Activated gamma-delta T cell treated with Interleukin-2 at 50 U/mL for 16 hours (primary cell): ENCODE results near the gene FOXP3.

Source experiments
- DNase-seq: peaks from one replicate; pipeline ENCODE4 v3.0.0-alpha.2; 2020

The FOXP3 gene

DNA sequence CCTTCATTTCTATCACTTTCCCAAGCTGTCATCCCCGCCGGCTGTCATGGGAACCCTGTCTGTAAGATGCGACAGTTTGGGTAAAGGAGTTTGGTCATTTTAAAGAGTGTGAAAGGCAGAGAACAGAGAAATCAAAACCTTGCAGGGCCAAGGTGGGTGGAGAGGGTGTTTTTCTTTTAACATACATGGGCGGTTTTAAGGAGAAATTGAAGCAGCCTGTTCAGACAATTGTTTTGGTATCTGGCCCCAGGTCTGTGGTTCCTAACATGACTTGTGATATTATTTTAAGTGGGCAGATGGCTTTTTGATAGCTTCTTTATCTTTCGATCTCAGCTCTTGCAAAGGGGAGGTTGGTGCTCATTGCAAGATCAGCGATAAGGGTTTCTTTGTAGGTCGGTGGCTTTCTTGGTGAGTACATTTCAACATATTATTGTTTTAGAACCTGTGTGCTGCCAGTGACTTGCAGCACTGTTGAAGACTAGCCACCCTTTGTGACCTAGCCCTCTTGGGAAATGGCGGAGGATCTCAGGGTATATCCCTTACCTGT, 8.7 kb upstream of the FOXP3 start:
- DNase-seq, result peak; percentile 23

DNA sequence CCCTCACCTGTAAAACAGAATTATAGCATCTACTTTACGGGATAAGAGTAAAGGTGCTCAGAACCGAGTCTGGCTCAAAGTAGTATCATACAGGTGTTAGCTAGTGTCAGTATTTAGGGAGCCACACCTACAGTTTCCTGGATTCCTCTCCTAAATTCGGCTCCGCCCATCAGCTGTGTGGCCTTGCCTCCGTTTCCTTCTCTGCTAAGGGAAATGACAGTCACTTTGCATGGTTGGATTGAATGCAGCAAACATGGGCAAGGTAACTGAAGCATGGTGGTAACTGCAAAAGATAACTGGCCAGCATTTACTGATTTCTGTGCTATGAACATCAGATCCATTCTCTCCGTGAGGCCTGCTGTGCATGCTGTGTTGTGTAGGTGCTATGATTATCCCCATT, 7.9 kb upstream of the FOXP3 start:
- DNase-seq, result no peak

DNA sequence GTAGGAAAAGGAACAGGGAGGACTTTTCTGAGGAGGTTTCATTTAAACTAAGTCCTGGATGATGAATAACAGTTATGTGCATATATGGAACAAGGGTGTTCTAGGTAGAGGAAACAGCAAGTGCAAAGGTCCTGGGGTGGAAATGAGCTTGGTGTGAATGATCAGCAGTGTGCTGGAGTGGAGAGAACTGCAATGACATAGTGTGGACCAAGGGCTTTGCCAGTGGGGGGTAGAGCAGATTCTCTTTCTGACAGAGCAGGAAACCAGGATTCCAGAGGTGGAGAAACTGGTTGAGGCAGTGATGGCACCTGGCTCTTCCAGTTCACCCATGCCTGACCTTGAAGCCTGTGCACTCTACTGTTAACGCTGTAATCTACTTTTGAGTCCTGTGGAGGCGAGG, 6.8 kb upstream of the FOXP3 start:
- DNase-seq, result no peak

DNA sequence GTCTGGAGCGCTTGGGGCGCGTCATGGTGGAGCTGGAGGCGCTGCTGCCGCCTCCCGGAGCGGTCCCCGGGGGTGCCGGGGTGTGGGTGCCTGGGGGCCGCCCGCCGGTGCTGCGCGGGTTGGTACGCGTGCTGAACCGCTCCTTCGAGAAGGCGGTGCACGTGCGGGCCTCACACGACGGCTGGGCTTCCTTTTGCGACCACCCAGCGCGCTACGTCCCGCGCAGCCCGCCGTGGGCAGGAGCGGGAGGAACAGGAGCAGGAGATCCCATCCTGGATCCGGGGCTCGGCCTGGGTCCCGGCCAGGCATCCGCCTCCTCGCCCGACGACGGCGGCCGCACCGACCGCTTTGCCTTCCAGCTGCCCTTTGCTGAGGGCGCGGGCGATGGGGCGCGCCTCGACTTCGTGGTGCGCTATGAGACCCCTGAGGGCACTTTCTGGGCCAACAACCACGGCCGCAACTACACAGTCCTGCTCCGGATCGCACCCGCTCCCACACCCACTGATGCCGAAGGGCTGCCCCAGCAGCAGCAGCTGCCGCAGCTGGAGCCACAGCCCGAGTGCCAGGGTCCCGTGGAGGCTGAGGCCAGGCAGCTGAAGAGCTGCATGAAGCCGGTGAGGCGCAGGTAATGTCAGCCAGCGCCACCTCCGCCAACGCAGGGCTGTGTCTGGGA, 5.9 kb upstream of the FOXP3 start:
- no peak for DNase-seq

DNA sequence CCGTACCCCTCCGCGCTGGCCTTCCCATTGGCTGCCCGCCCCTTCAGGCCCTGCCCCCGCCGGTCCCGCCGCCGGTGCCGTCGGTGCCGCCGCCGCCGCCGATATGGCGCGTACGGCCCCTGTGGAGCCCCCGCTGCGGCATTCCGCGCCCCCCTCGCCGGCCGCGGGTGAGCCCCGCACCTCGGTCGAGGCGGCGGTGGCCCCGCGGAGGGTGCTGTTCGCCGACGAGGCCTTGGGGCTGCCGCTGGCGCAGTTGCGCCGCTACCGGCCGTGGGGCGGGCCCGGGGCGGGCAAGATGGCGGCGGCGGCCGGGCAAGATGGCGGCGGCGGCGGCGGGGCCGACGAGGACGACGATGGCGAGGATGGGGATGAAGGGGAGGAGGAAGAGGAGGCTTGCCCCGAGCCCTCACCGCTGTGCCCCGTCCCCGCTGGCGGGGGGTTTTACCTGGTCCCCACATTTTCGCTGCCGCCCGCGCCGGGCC, 5.3 kb upstream of the FOXP3 start, which contains the start of gene PPP1R3F:
Gene PPP1R3F, plus strand, starts transcription at position 27 of the 482 bp plus-strand sequence. Its CDS starts 77 bp downstream, at position 104.
- DNase-seq, result no peak

DNA sequence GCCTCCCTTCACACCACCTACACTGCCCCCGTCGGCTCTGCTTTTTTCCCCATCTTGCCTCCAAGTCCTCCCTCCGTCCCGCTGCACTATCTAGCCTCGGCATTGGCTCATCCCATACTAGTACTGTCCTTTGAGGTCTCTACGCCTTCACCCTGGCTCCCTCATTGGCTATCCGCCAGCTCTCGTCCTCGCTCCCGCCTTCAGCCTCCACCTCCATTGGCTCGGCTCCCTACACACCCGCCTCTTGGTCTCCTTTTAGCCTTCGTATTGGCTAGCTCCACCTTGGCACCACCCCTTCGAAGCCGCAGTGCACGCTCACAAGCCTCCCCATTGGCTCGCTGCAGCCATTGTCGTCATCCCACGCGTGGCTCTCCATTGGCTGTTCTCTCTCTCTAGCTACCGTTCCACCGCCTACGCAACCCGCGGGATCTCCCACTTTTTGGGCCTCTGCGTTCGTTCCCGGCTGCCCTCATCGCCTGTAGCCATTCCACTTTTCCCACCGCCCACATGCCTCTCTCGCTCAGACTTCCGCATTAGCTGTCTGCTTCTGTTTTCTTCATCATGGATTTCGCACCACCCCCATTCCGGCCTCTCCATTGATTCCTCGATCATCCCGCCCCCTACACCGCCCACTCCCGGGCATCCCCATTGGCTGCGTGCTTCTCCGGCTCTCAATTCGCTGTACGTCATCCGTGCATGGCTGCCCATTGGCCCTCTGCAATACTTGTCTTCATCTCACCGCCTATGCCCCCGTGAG, 4.7 kb upstream of the FOXP3 start:
- peak; percentile 92 for DNase-seq

DNA sequence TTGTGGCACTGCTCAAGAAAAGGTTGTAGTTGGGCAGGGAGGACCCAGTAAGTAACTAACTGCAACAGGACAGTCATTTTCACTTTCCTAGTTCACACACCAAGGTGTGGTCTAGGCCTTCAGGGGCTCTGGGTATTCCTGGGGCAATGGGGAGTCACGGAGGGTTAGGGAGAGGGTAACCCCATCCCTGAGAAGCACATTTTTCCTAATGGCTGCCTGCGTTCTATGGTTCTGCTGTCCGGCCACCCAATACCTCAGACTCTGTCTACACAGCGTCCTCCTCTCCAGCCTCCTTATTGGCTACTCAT, 4.1 kb upstream of the FOXP3 start:
- no peak for DNase-seq

DNA sequence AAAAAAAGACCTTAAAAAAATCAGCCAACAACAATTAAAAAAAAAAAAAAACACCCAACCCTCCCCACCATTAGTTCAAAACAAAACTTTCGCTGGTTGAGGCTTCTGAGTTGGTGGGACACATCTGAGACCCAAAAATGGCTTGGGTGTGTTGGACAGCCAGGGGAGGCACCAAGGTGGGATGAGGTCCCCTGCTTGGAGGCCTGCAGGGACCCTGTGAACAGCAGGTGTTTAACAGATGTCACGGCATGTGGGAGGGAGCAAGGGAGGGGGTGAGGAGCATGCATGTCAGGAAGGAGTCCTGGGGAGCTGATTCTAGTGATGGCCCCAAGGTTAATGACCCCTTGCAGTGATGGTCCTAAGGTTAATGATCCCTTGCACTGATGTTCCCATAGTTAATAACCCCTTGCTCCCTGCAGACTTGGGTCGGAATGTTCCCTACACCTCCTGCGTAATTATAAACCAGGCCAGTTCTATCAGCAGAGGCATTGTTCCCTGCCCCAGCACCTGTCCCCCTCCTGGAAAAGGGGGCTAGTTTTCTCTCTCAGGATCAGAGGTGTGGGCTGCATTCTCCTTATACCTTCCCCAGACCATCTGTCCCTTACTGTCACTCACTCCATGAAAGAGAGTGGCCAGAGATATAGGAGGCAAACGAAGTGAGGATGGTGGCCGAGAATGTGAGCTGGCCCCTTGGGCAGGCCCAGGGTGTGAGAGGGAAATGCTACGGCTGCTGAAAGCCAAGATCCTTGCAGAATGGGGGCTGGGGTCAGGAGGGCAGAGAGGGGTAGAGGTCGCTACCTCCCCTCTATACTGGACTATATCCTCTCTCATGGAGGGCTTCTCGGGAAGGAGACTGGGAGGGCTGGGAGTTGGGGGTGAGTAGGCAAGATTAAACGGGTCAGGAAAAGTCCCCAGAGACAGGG, 2.3 kb upstream of the FOXP3 start:
- no peak for DNase-seq

DNA sequence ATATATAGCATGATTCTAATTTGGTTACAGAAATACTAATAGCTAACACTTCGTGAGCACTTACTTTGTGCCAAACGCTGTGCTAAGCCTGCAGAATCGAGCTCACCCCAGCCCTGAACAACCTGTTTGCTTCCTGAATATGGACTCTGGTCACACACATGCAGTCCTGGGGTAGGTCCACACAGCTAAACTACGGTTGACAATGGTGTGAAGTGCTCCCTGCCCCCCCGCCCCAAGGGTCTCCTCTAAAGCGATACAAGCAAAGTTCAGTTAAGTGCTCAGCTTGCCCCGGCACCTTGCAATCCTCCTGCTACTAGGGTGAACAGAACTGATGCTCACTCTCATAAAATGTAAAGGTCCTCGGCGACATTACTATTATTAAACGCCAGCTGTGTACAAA, 879 bp downstream of the FOXP3 start:
- no peak for DNase-seq

DNA sequence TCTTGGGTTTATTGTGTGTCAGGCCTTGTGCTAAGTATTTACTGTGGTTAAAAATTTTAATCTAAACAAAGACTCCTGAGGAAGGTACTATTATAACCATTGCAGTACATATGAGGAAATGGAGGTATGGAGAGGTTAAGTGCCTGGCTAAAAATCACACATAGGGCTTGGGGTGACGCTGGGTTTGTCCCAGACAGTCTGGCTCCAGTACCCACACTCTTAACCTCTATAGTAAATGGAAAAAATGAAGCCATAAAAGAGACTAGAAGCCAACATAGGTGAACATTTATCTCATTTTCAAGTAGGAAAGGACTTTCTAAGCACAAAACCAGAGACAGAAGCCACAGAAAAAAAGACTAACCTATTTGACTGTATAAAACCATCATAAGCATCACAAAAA, 1.9 kb downstream of the FOXP3 start:
- DNase-seq, result no peak

DNA sequence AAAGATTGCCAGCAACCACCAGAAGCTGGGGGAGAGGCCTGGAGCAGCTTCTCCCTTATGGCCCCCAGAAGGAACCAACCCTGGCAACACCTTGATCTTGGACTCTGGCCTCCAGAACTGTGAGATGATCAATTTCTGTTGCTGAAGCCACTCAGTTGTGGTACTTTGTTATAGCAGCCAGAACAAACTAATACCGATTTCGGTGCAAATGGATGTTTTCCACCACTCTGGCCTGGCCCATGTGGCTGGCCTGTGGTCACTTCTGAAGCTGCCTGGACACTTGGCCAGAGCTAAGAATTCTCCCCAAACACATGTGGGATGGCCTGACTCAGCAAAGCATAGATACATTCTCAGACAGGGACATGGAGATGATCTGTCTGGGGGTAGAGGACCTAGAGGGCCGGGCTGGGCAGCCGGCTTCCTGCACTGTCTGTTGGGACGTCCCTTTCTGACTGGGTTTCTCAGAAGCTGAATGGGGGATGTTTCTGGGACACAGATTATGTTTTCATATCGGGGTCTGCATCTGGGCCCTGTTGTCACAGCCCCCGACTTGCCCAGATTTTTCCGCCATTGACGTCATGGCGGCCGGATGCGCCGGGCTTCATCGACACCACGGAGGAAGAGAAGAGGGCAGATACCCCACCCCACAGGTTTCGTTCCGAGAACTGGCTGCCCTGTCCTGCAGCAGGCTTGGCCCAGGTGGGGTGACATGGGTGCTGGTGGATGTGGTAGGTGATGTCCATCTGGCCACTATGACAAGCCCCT, 4.1 kb downstream of the FOXP3 start:
- no peak for DNase-seq

DNA sequence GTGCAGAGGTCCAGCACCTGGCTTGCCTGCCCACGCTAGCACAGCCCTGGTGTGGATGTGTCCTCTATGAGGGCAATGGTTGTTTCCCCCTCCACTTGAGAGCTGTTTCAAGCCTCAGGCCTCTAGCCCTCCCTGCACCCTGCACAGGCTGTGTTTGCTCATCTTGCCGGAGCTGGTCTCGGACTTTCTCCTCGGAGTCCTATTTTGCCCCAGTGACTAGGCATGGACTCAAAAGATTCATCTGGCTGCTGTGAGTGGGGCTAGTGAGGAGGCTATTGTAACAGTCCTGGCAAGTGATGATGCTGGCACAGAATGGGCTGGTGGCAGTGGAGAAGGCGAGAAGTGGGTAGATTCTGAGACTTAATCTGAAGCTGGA, 5.8 kb downstream of the FOXP3 start:
- no peak for DNase-seq

DNA sequence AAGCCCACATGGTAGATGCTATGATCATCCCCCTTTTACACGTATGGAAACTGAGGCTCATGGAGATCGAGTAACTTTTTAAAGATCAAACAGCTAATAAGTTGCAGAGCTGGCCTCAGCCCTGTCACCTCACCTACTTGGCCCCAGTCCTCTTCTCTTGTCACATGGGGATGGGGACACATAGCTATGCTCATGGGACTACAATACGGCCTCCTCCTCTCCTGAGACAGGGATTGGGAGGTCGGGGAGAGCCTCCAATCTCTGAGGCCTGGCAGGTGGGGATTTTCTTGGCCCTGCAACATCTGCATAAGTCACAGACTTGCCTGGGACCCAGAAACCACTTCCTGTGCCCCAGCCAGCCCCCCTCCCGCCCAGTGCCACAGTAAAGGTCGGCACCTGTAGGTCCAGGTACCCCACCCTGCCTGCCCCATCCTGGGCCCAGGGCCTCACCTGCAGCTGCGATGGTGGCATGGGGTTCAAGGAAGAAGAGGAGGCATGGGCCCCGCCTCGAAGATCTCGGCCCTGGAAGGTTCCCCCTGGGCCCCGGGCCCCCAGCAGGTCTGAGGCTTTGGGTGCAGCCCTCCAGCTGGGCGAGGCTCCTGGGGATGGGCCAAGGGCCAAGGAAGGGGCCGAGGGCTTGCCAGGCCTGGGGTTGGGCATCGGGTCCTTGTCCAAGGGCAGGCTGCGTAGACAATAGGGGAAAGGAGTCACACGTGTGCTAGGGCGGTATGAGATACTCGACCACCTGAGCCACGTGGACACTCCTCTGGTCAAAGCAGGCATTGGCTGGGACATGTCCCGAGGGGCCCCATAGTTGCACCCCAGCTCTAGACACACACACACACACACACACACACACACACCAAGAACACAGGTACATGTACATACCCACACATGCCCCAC, 6.4 kb downstream of the FOXP3 start:
- DNase-seq, result peak; percentile 22

DNA sequence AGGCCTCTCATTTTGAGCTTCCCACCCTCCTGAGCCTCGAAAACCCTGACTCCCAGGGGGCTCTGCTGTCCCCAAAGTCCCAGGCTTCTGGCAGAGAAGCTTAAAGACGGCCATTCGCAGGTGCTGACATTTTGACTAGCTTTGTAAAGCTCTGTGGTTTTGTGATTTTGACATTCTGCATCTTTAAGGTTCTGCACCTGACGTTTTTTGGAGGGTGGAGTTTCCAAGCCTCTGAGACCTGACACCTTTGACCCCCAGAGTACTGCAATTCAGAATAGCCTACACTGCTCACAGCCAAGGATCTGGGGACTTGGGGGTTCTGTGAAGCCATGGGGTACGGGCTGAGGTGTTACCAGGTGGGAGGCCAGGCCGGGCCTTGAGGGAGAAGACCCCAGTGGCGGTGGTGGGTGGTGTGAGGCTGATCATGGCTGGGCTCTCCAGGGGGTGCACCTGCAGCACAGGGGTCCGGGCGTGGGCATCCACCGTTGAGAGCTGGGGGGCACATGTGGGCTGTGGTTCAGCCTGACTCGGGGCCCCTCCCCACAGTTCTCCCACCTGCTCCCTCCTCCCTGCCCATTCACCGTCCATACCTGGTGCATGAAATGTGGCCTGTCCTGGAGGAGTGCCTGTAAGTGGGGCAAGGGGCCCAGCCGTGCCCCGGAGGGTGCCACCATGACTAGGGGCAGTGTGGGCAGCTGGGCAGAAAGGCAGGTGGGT, 7.3 kb downstream of the FOXP3 start:
- no peak for DNase-seq

DNA sequence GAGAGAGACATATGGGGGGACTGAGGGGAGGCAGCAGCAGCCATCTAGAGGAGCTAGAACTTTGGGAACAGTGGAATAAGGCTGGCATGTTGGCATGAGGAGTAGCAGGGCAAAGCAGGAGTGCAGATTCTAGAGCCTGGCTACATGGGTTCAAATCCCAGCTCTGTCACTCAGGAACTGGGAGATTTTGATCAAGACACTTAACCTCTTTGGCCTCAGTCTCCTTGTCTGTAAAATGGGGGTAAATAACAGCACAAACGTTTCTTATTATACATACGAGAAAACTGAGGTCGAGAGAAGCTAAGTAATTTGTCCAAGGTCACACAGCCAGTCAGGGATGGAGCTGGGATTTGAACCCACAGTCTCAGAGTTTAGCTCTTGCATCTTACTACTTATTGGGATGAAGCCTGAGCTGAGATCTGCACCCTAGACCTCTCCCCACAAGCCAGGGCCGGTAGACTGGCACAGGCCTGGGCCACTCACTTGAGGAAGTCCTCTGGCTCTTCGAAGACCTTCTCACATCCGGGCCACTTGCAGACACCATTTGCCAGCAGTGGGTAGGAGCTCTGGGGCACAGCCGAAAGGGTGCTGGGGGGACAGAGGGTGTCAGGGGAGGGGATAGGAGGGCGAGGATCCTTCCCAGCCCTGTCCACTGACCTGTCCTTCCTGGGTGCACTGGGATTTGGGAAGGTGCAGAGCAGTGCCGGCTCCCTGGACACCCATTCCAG, 8.1 kb downstream of the FOXP3 start:
- DNase-seq, result no peak

DNA sequence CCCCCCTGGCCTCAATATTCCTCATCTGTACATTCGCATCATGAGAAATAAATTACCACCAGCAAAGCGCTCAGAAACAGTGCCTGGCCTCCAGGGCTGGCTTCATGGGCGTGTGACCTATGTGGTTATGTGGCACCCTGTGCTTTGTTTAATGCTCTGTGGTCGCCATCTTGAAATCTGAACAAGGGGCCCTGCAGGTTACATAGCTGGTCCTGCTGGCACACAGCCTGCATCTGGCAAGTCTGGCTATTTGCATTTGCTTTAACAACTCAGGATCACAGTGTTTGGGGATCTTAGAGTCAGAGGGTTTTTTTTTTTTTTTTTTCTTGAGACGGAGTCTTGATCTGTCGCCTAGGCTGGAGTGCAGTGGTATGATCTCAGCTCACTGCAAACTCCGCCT, 9.9 kb downstream of the FOXP3 start:
- DNase-seq, result no peak

DNA sequence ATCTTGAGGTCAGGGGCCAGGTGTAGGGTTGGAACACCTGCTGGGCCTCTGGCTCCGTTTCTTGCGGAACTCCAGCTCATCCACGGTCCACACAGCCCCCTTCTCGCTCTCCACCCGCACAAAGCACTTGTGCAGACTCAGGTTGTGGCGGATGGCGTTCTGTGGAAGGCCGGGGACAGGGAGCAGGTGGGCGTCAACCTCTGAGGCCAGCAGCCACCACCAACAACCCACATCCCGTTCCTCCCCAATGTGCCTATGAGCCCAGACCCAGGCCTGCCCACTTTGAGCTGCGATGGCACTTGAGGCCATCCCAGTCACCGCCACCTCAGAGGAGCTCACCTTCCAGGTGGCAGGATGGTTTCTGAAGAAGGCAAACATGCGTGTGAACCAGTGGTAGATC, 13.2 kb downstream of the FOXP3 start:
- DNase-seq, result no peak

DNA sequence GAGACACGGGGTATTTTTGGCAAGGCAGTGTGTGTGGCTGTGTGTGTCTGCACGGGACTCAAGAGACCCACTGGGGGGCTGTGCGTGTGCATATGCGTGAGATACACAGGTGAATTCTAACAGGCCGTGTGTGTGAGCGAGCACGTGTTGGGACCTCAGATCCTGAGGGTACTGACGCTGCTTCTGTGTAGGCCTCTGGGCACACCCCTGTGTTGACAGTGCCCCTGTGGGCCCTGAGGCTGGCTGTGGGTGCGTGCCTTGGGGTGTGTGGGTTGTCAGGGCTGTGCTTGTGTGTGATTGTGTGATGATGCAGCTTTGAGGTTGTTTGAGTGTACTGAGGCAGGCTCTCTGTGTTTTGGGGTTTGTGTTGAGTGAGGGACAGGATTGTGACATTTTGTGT, 13.9 kb downstream of the FOXP3 start:
- no peak for DNase-seq

DNA sequence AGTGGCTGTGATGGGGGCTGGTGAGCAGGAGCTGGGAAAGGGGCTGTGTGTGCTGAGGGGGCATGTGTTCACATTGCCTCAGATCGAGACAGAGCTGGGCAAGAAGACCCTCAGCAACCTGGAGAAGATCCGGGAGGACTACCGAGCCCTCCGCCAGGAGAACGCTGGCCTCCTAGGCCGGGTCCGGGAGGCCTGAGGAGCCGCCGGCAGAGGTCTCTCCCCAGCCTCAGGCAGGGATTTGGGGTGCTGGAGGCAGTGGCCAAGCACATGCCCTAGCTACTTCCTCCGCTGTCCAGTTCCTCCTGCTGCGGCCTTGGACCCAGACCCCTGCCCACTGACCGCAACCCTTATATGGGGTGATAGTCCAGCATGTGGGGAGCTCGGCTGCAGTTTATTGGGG, 14.4 kb downstream of the FOXP3 start:
- no peak for DNase-seq

DNA sequence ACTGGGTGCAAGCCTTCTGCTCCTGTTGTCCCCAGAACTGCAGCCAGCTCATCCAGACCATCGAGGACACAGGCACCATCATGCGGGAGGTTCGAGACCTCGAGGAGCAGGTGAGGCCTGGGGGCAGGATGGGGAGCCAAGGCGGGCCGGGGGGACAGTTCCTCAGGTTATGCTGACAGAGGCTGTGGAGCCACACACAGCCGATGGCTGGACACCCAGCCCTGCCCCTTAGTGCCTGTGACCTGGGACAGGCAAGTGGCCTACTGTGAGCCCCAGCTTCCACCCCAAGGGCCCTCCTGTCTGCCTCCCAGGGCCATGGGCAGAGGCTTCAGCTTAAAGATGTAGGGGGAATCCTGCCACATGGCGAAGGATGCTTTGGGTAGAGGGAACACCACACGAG, 14.9 kb downstream of the FOXP3 start:
- DNase-seq, result no peak
